ENCODE data around the gene KRT77.

DNA sequence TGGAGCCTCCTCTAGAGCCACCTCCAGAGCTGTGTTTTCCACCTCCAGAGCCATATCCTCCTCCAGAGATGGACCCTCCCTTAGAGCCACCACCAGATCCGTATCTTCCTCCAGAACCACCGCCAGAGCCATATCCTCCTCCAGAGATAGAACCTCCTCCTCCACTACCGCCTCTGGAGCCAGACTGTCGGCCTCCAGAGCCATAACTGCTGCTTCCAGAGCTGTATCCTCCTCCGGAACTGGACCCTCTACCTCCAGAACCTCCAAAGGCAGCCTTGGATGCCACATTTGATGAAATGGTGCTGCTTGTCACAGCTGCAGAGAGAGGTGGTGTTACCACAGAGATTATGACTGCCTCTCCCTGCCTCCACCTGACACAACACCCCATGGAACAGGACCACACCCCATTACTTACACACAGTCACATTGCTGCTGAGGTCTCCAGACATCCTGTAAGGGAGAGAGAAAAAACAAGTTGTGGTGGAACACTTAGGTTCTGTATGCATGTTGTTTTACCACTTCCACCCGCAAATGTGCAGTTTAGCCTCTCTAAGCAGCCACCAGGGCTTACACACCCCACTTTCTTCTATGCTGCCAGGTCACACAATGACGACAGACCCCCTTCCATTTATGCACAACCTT is 58.1 kb downstream of the KRT77 start:
- no peak for TF ChIP-seq POLR2A (IDR thresholded peaks at IDR 0.05)
- TF ChIP-seq, protein P1, sequence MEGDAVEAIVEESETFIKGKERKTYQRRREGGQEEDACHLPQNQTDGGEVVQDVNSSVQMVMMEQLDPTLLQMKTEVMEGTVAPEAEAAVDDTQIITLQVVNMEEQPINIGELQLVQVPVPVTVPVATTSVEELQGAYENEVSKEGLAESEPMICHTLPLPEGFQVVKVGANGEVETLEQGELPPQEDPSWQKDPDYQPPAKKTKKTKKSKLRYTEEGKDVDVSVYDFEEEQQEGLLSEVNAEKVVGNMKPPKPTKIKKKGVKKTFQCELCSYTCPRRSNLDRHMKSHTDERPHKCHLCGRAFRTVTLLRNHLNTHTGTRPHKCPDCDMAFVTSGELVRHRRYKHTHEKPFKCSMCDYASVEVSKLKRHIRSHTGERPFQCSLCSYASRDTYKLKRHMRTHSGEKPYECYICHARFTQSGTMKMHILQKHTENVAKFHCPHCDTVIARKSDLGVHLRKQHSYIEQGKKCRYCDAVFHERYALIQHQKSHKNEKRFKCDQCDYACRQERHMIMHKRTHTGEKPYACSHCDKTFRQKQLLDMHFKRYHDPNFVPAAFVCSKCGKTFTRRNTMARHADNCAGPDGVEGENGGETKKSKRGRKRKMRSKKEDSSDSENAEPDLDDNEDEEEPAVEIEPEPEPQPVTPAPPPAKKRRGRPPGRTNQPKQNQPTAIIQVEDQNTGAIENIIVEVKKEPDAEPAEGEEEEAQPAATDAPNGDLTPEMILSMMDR (IDR thresholded peaks at IDR 0.05) = no peak
